Right lobe of liver (tissue), 6 donors: ENCODE results near the gene CABP7. TPM values are rescaled to one million over a fixed set of nuclear protein-coding genes. Genes with fewer than 3 reads are reported as not detected.

ENCODE experiments used
- ATAC-seq, 4 donors: fragments of 200-7000 bp; cut with Tn5 transposase; one replicate each; pipeline ENCODE4 v1.9.1; 2020; ENCODE audit warnings: mild to moderate bottlenecking in 4 of 4, moderate library complexity in 4 of 4
- DNase-seq, 3 donors: peaks; one replicate each; pipeline ENCODE4 v3.0.0-alpha.2; 2020
- H3K27ac ChIP-seq, 3 donors: fragments of 200-600 bp; one replicate each; pipeline ENCODE4 v1.8.0; 2022
- H3K27me3 ChIP-seq, 2 donors: fragments of 200-600 bp; one replicate each; pipeline ENCODE4 v1.8.0; 2022
- H3K36me3 ChIP-seq, 4 donors: fragments of 200-600 bp; sonication (generic) in 1 of 4; one replicate each; pipeline versions ENCODE4 v1.5.1 to v1.8.0; 2017 to 2022; ENCODE audit warnings: control low read depth in 1 of 4
- H3K4me1 ChIP-seq, 4 donors: fragments of 200-600 bp; sonication (generic) in 1 of 4; one replicate each; pipeline versions ENCODE4 v1.5.1 to v1.8.0; 2017 to 2022; ENCODE audit warnings: control low read depth in 1 of 4
- H3K4me3 ChIP-seq, 3 donors: fragments of 200-600 bp; one replicate each; pipeline ENCODE4 v1.8.0; 2022
- H3K9me3 ChIP-seq, 4 donors: fragments of 200-600 bp; sonication (generic) in 1 of 4; one replicate each; pipeline versions ENCODE4 v1.5.1 to v1.8.0; 2017 to 2022; ENCODE audit warnings: control low read depth in 1 of 4
- CTCF ChIP-seq, 4 donors: fragments of 200-600 bp in 3 of 4; fragments of 450-650 bp in 1 of 4; IDR thresholded peaks; one replicate each; pipeline versions ENCODE4 v1.5.1 to v1.8.0; 2016 to 2022; ENCODE audit warnings: antibody characterized with exemption in 4 of 4, mild to moderate bottlenecking in 2 of 4
- POLR2A ChIP-seq: fragments of 450-650 bp; IDR thresholded peaks from one replicate; pipeline ENCODE4 v1.6.1; 2017; ENCODE audit warnings: antibody characterized with exemption, mild to moderate bottlenecking
- WGBS: methylation state at CpG from one replicate; pipeline ENCODE4 v1.1.6; 2018; ENCODE audit warnings: low coverage, low lambda C conversion rate; ENCODE audit not compliant: insufficient coverage; ENCODE audit errors: missing lambda C conversion rate; 5-methylcytosine and 5-hydroxymethylcytosine counted together
- intact Hi-C, 2 donors: fragments of 100-400 bp; cut with DNase I; formaldehyde crosslinking; loops; one replicate each; pipeline versions ENCODE4 v1.11.2 to v1.14.1; 2022
- total RNA-seq, 6 experiments: library from RNA; depleted of rRNA in 2 of 6; stranded (reverse); fragments of >200 nt in 2 of 6; fragmentation: NEBNext Ultra II Directional in 3 of 6; extraction: Animal tissue kit (Norgen Biotek cat#: 25700) in 3 of 6; gene quantifications; one replicate each; pipeline versions ENCODE4 v1.1.0 to v1.2.4, GENCODE V29; 2016 to 2023
- donor health status: DM: no; HTN: yes; CAD: no.
- donor health status: DM: no; HTN: no; CAD: no.
- donor health status: DM: no; HTN: no; CAD: no.
- donor health status: DM: no; HTN: yes; CAD: no.
- donor health status: DM: no; HTN: yes; CAD: no.

CABP7 gene
- total RNA-seq, 6 experiments from 2014 or later: not detected

DNA sequence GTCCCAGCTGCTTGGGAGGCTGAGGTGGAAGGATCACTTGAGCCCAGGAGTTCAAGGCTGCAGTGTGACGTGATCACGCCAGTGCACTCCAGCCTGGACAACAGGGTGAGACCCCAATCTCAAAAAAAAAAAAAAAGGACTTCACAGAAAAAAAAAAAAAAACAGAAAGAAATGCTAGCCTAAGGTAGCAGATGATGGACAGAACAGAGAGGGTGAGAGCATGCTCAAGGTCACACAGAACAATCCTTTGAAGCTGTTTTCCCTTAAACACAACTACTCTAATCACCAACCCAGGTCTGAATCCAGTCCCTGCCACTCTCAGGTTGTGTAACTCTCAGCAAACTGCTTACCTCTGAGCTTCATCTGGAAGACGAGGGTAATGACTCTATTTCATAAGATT is 37.3 kb downstream of the CABP7 start:
- intact Hi-C loops: no loop called here
- Histone ChIP-seq H3K4me1 (peaks cover 0 to 10% (median 0%) of the 10 kb centered on the region in 4 donors), H3K4me3 (no peak overlapping the region), H3K27me3 (no peaks in the 10 kb centered on the region), H3K27ac (no peak overlapping the region), H3K9me3 (no peaks in the 10 kb centered on the region), H3K36me3 (no peaks in the 10 kb centered on the region)
- peak in 1 of 4 donors; percentile 19 for ATAC-seq
- TF ChIP-seq CTCF (IDR thresholded peaks at IDR 0.05) (no peak), POLR2A (no peak)
- WGBS: 72% methylated on average over 3 of the region's 3 CpGs
- DNase-seq: no peak

- peaks cover 0 to 10% (median 0%) of the 10 kb centered on the region in 4 donors for H3K4me1 ChIP-seq
- no peak for ATAC-seq
- H3K9me3 ChIP-seq: no peaks in the 10 kb centered on the region
- no peaks in the 10 kb centered on the region for H3K27me3 ChIP-seq
- no peak overlapping the region for H3K4me3 ChIP-seq
- no peak for DNase-seq
- WGBS: 91% methylated on average over 5 of the region's 7 CpGs
- H3K27ac ChIP-seq: no peak overlapping the region
- no peaks in the 10 kb centered on the region for H3K36me3 ChIP-seq
- TF ChIP-seq POLR2A (no peak), CTCF (IDR thresholded peaks at IDR 0.05) (no peak)
- intact Hi-C loops: no loop called here
Observed at GRCh38 chr22:29758068-29758622, 38.3 kb downstream of the CABP7 start.

DNA sequence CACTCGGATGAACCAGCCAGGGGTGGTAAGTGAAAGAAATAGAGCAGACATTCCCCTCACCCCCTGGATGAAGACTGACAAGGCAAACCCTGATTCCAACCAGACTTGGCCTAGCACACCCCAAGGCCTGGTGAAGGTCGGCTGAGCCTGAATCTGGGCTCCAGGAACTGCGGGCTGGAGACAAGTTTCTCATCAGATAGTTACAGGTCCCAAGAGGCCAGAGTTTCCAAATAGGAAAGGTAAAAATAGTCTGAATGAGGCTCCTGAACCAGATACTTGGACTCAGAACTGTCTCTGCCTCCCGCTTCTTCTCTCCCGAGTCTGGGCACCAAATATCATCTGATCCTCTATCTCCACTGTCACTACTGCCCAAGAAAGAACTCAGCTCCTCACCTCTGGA is 39.2 kb downstream of the CABP7 start:
- H3K4me1 ChIP-seq: peaks cover 0 to 5% (median 0%) of the 10 kb centered on the region in 4 donors
- ATAC-seq (no peak), DNase-seq (no peak)
- 81% methylated on average over 3 of the region's 5 CpGs for WGBS
- no peaks in the 10 kb centered on the region for H3K36me3 ChIP-seq
- TF ChIP-seq POLR2A: no peak
- intact Hi-C loops: no loop called here
- H3K4me3 ChIP-seq: no peak overlapping the region
- H3K27ac ChIP-seq: no peak overlapping the region
- H3K9me3 ChIP-seq: no peaks in the 10 kb centered on the region
- no peaks in the 10 kb centered on the region for H3K27me3 ChIP-seq

GRCh38 chr22:29762263-29762662 is 42.5 kb downstream of the CABP7 start:
- ATAC-seq (no peak), DNase-seq (no peak)
- H3K4me3 ChIP-seq: no peak overlapping the region
- no peaks in the 10 kb centered on the region for H3K36me3 ChIP-seq
- TF ChIP-seq POLR2A (no peak), CTCF (IDR thresholded peaks at IDR 0.05) (no peak)
- no peaks in the 10 kb centered on the region for H3K9me3 ChIP-seq
- 71% methylated on average over 5 of the region's 15 CpGs for WGBS
- H3K27me3 ChIP-seq: no peaks in the 10 kb centered on the region
- H3K27ac ChIP-seq: no peak overlapping the region
- H3K4me1 ChIP-seq: peaks cover 0 to 8% (median 4%) of the 10 kb centered on the region in 4 donors
- intact Hi-C loops: no loop called here

GRCh38 chr22:29765905-29766631 is 46.3 kb downstream of the CABP7 start:
- ATAC-seq: peak; percentile 10 to 34 (median 28)
- 43% methylated on average over 13 of the region's 15 CpGs for WGBS
- intact Hi-C loops: no loop called here
- no peak for DNase-seq
- Histone ChIP-seq H3K36me3 (peaks cover 0 to 17% (median 3%) of the 10 kb centered on the region in 4 donors), H3K27me3 (no peaks in the 10 kb centered on the region), H3K4me1 (peaks cover 0 to 21% (median 9%) of the 10 kb centered on the region in 4 donors), H3K4me3 (peak overlapping the region; percentile 77 to 82 (median 78)), H3K27ac (peak overlapping the region; percentile 68 to 87 (median 81)), H3K9me3 (no peaks in the 10 kb centered on the region)
- TF ChIP-seq CTCF (IDR thresholded peaks at IDR 0.05) (no peak), POLR2A (no peak)
